ENCODE measurements around the gene SPDEF. TPM values are rescaled to one million over a fixed set of nuclear protein-coding genes. Genes with fewer than 3 reads are reported as not detected.

The SPDEF gene
- total RNA-seq, 4 donors from 2014 or later = 9.0 to 57.3 (median 31.5) TPM

GRCh38 chr6:34518669-34519365, 37.3 kb downstream of the SPDEF start:
- in situ Hi-C loops (cut with MboI; ENCODE audit: low pct_ligation_motif_present in 1 of 4, low pct_unique_long_range_greater_than_20kb in 1 of 4, low sequenced_read_pairs in 3 of 4) = no loop called here
- intact Hi-C loops (cut with DNase I; ENCODE audit: low total_unique reads) = no loop called here
- Histone ChIP-seq H3K4me3 (no peak overlapping the region), H3K9me3 (no peaks in the 10 kb centered on the region), H3K27ac (no peak overlapping the region), H3K27me3 (peaks cover 18% of the 10 kb centered on the region), H3K36me3 (no peaks in the 10 kb centered on the region), H3K4me1 (no peaks in the 10 kb centered on the region)
- DNase-seq = no peak
- WGBS, 2 donors (ENCODE audit: low coverage in 1 of 2) = 84% methylated on average over 4 of the region's 4 CpGs; no CpG with 5 or more reads in 1 of the 2 donors
- TF ChIP-seq POLR2AphosphoS5 (IDR thresholded peaks at IDR 0.05) (no peak), EP300 (IDR thresholded peaks at IDR 0.05; ENCODE audit: low read depth) (no peak), POLR2A (IDR thresholded peaks at IDR 0.05) (no peak), CTCF (IDR thresholded peaks at IDR 0.05) (no peak)

GRCh38 chr6:34517966-34518365, 38.2 kb downstream of the SPDEF start:
- Histone ChIP-seq H3K27ac (no peak overlapping the region), H3K36me3 (no peaks in the 10 kb centered on the region), H3K4me1 (no peaks in the 10 kb centered on the region), H3K4me3 (no peak overlapping the region), H3K27me3 (peaks cover 18% of the 10 kb centered on the region), H3K9me3 (no peaks in the 10 kb centered on the region)
- no peak for DNase-seq
- TF ChIP-seq POLR2AphosphoS5 (IDR thresholded peaks at IDR 0.05) (no peak), POLR2A (IDR thresholded peaks at IDR 0.05) (no peak), CTCF (IDR thresholded peaks at IDR 0.05) (no peak), EP300 (IDR thresholded peaks at IDR 0.05; ENCODE audit: low read depth) (no peak)
- 92% methylated on average over 8 of the region's 8 CpGs; no CpG with 5 or more reads in 1 of the 2 donors for WGBS, 2 donors (ENCODE audit: low coverage in 1 of 2)
- intact Hi-C loops (cut with DNase I; ENCODE audit: low total_unique reads) = no loop called here
- in situ Hi-C loops (cut with MboI; ENCODE audit: low pct_ligation_motif_present in 1 of 4, low pct_unique_long_range_greater_than_20kb in 1 of 4, low sequenced_read_pairs in 3 of 4) = no loop called here

GRCh38 chr6:34517461-34517881, 38.7 kb downstream of the SPDEF start:
- TF ChIP-seq POLR2A (IDR thresholded peaks at IDR 0.05) (no peak), CTCF (IDR thresholded peaks at IDR 0.05) (no peak), POLR2AphosphoS5 (IDR thresholded peaks at IDR 0.05) (no peak), EP300 (IDR thresholded peaks at IDR 0.05; ENCODE audit: low read depth) (no peak)
- in situ Hi-C loops (cut with MboI; ENCODE audit: low pct_ligation_motif_present in 1 of 4, low pct_unique_long_range_greater_than_20kb in 1 of 4, low sequenced_read_pairs in 3 of 4) = no loop called here
- DNase-seq = no peak
- intact Hi-C loops (cut with DNase I; ENCODE audit: low total_unique reads) = no loop called here
- H3K9me3 ChIP-seq = no peaks in the 10 kb centered on the region
- H3K4me1 ChIP-seq = no peaks in the 10 kb centered on the region
- WGBS, 2 donors (ENCODE audit: low coverage in 1 of 2) = 66 to 100% methylated on average over 1 to 4 of the region's 4 CpGs
- H3K4me3 ChIP-seq = no peak overlapping the region
- H3K27ac ChIP-seq = no peak overlapping the region
- H3K36me3 ChIP-seq = no peaks in the 10 kb centered on the region
- H3K27me3 ChIP-seq = peaks cover 18% of the 10 kb centered on the region

- H3K27me3 ChIP-seq = peaks cover 18% of the 10 kb centered on the region
- WGBS, 2 donors (ENCODE audit: low coverage in 1 of 2) = 94 to 100% methylated on average over 1 to 19 of the region's 22 CpGs
- no peak for TF ChIP-seq POLR2A (IDR thresholded peaks at IDR 0.05)
- no peak for TF ChIP-seq POLR2AphosphoS5 (IDR thresholded peaks at IDR 0.05)
- no peak for TF ChIP-seq EP300 (IDR thresholded peaks at IDR 0.05; ENCODE audit: low read depth)
- TF ChIP-seq CTCF (IDR thresholded peaks at IDR 0.05) = no peak
- in situ Hi-C loops (cut with MboI; ENCODE audit: low pct_ligation_motif_present in 1 of 4, low pct_unique_long_range_greater_than_20kb in 1 of 4, low sequenced_read_pairs in 3 of 4) (no loop called here), intact Hi-C loops (cut with DNase I; ENCODE audit: low total_unique reads) (no loop called here)
- no peaks in the 10 kb centered on the region for H3K4me1 ChIP-seq
- no peaks in the 10 kb centered on the region for H3K36me3 ChIP-seq
- no peaks in the 10 kb centered on the region for H3K9me3 ChIP-seq
- no peak overlapping the region for H3K4me3 ChIP-seq
- H3K27ac ChIP-seq = no peak overlapping the region
- DNase-seq = no peak
Measured at GRCh38 chr6:34516391-34517324, 39.5 kb downstream of the SPDEF start.
